Muscle of leg (tissue), 11 donors: Measurements from ENCODE around the gene IFI27L1. TPM values are rescaled to one million over a fixed set of nuclear protein-coding genes. Genes with fewer than 3 reads are reported as not detected.

Source experiments
- DNase-seq: peaks from one replicate; pipeline ENCODE4 v3.0.0; 2013
- H3K27ac ChIP-seq: one replicate; pipeline ENCODE4 v1.5.1; 2013; ENCODE audit warnings: mild to moderate bottlenecking, low read length, control low read depth
- H3K27me3 ChIP-seq: one replicate; pipeline ENCODE4 v1.6.1; 2013; ENCODE audit warnings: low read length; ENCODE audit not compliant: control insufficient read depth, insufficient read depth
- H3K36me3 ChIP-seq: one replicate; pipeline ENCODE4 v1.6.1; 2013; ENCODE audit warnings: low read length; ENCODE audit not compliant: control insufficient read depth, insufficient read depth
- H3K4me1 ChIP-seq: one replicate; pipeline ENCODE4 v1.6.1; 2013; ENCODE audit warnings: low read length; ENCODE audit not compliant: control insufficient read depth, insufficient read depth
- H3K4me3 ChIP-seq: one replicate; pipeline ENCODE4 v1.5.1; 2013; ENCODE audit warnings: low read length, control low read depth
- H3K9me3 ChIP-seq: replicated peaks from 2 replicates; pipeline ENCODE4 v1.6.1; 2013; ENCODE audit warnings: low read depth, low read length; ENCODE audit not compliant: control insufficient read depth
- WGBS: methylation state at CpG from one replicate; pipeline ENCODE4 v1.1.5; 2013; ENCODE audit warnings: missing lambda C conversion rate; ENCODE audit not compliant: insufficient coverage; 5-methylcytosine and 5-hydroxymethylcytosine counted together
- polyA plus RNA-seq, 8 donors: library from polyadenylated mRNA; unstranded; fragments of 120-200 nt; gene quantifications; one replicate each; pipeline versions ENCODE4 v1.2.1 to v1.2.3, GENCODE V29; 2013; ENCODE audit warnings: inconsistent platforms in 1 of 8, low replicate concordance in 1 of 8; ENCODE audit not compliant: insufficient read length in 8 of 8, insufficient read depth in 1 of 8
- total RNA-seq: library from RNA; stranded (reverse); fragments of 120-200 nt; gene quantifications from one replicate; pipeline ENCODE4 v1.2.4, GENCODE V29; 2013

Gene IFI27L1
- total and polyA plus RNA-seq, 9 donors = 10.0 to 19.8 (median 15.0) TPM

- peaks cover 8% of the 10 kb centered on the region for H3K4me1 ChIP-seq
- no CpG with 5 or more reads among the region's 4 CpGs for WGBS
- H3K9me3 ChIP-seq = no peaks in the 10 kb centered on the region
- no peak overlapping the region for H3K4me3 ChIP-seq
- H3K36me3 ChIP-seq = peaks cover 11% of the 10 kb centered on the region
- DNase-seq = no peak
- H3K27ac ChIP-seq = no peak overlapping the region
- H3K27me3 ChIP-seq = no peaks in the 10 kb centered on the region
Measured at GRCh38 chr14:94100847-94101246, 19.7 kb downstream of the IFI27L1 start.

GRCh38 chr14:94101748-94102147, 20.6 kb downstream of the IFI27L1 start:
- H3K9me3 ChIP-seq = no peaks in the 10 kb centered on the region
- peaks cover 8% of the 10 kb centered on the region for H3K4me1 ChIP-seq
- no peak overlapping the region for H3K27ac ChIP-seq
- no peaks in the 10 kb centered on the region for H3K27me3 ChIP-seq
- DNase-seq = peak; percentile 33
- no peak overlapping the region for H3K4me3 ChIP-seq
- peaks cover 11% of the 10 kb centered on the region for H3K36me3 ChIP-seq
- 63% methylated on average over 4 of the region's 10 CpGs for WGBS

- 80% methylated on average over 6 of the region's 8 CpGs for WGBS
Measured at GRCh38 chr14:94102768-94103482, 21.8 kb downstream of the IFI27L1 start.

GRCh38 chr14:94103554-94104150, 22.5 kb downstream of the IFI27L1 start:
- DNase-seq = no peak
- H3K4me3 ChIP-seq = no peak overlapping the region
- peaks cover 8% of the 10 kb centered on the region for H3K4me1 ChIP-seq
- H3K36me3 ChIP-seq = no peaks in the 10 kb centered on the region
- H3K27me3 ChIP-seq = no peaks in the 10 kb centered on the region
- no peak overlapping the region for H3K27ac ChIP-seq
- 37% methylated on average over 2 of the region's 7 CpGs for WGBS
- no peaks in the 10 kb centered on the region for H3K9me3 ChIP-seq

More at GRCh38 chr14:94102768-94103482, 21.8 kb downstream of the IFI27L1 start:
- H3K27me3 ChIP-seq = no peaks in the 10 kb centered on the region
- no peak overlapping the region for H3K4me3 ChIP-seq
- H3K36me3 ChIP-seq = no peaks in the 10 kb centered on the region
- H3K9me3 ChIP-seq = no peaks in the 10 kb centered on the region
- peaks cover 8% of the 10 kb centered on the region for H3K4me1 ChIP-seq
- no peak overlapping the region for H3K27ac ChIP-seq
- DNase-seq = no peak

- H3K4me3 ChIP-seq = no peak overlapping the region
- no peaks in the 10 kb centered on the region for H3K27me3 ChIP-seq
- H3K9me3 ChIP-seq = no peaks in the 10 kb centered on the region
- H3K36me3 ChIP-seq = no peaks in the 10 kb centered on the region
- H3K4me1 ChIP-seq = peaks cover 8% of the 10 kb centered on the region
- 69% methylated on average over 5 of the region's 10 CpGs for WGBS
- no peak for DNase-seq
- no peak overlapping the region for H3K27ac ChIP-seq
Measured at GRCh38 chr14:94104731-94105130, 23.6 kb downstream of the IFI27L1 start.

- Histone ChIP-seq H3K9me3 (no peaks in the 10 kb centered on the region), H3K4me3 (no peak overlapping the region), H3K36me3 (no peaks in the 10 kb centered on the region), H3K27me3 (no peaks in the 10 kb centered on the region), H3K27ac (peak overlapping the region; percentile 62), H3K4me1 (peaks cover 22% of the 10 kb centered on the region)
- WGBS = 50% methylated on average over 1 of the region's 2 CpGs
- DNase-seq = no peak
Measured at GRCh38 chr14:94109915-94110250, 28.8 kb downstream of the IFI27L1 start.

- peaks cover 26% of the 10 kb centered on the region for H3K4me1 ChIP-seq
- no peaks in the 10 kb centered on the region for H3K9me3 ChIP-seq
- H3K36me3 ChIP-seq = no peaks in the 10 kb centered on the region
- H3K4me3 ChIP-seq = peak within 1 kb of the TSS; percentile 51
- H3K27me3 ChIP-seq = no peaks in the 10 kb centered on the region
- WGBS = 70% methylated on average over 8 of the region's 14 CpGs
- peak; percentile 47 for DNase-seq
- peak within 1 kb of the TSS; percentile 83 for H3K27ac ChIP-seq
Measured at GRCh38 chr14:94110552-94111181, 29.6 kb downstream of the IFI27L1 start, which contains the start of gene IFI27. TSS of gene IFI27 (plus strand) at chr14:94110736.

GRCh38 chr14:94111276-94112095, 30.4 kb downstream of the IFI27L1 start:
- no peak for DNase-seq
- H3K36me3 ChIP-seq = no peaks in the 10 kb centered on the region
- H3K27ac ChIP-seq = peak overlapping the region; percentile 83
- no peaks in the 10 kb centered on the region for H3K9me3 ChIP-seq
- H3K4me3 ChIP-seq = peak overlapping the region; percentile 51
- WGBS = 78% methylated on average over 11 of the region's 20 CpGs
- peaks cover 26% of the 10 kb centered on the region for H3K4me1 ChIP-seq
- no peaks in the 10 kb centered on the region for H3K27me3 ChIP-seq

- H3K9me3 ChIP-seq = no peaks in the 10 kb centered on the region
- no peaks in the 10 kb centered on the region for H3K36me3 ChIP-seq
- no peak for DNase-seq
- H3K4me3 ChIP-seq = peak overlapping the region; percentile 51
- no peaks in the 10 kb centered on the region for H3K27me3 ChIP-seq
- no peak overlapping the region for H3K27ac ChIP-seq
- H3K4me1 ChIP-seq = peaks cover 26% of the 10 kb centered on the region
- WGBS = 79% methylated on average over 4 of the region's 6 CpGs
Measured at GRCh38 chr14:94112513-94113063, 31.5 kb downstream of the IFI27L1 start.
